HUDEP-2 (cell line): ENCODE measurements around the gene ERMAP.
A peak's percentile ranks its signal among the peaks of the same experiment; 100 is the strongest.
"Not testable (repeated sequence)": the region's sequence is repeated elsewhere in the genome, so short reads cannot be mapped to it uniquely, and the experiment has no call there.

Source experiments
- DNase-seq, 76 experiments: peaks; one replicate each; lab custom pipeline; 2025; ENCODE audit not compliant: unreplicated experiment in 76 of 76; lab: John Stamatoyannopoulos, UW

Gene ERMAP

DNA sequence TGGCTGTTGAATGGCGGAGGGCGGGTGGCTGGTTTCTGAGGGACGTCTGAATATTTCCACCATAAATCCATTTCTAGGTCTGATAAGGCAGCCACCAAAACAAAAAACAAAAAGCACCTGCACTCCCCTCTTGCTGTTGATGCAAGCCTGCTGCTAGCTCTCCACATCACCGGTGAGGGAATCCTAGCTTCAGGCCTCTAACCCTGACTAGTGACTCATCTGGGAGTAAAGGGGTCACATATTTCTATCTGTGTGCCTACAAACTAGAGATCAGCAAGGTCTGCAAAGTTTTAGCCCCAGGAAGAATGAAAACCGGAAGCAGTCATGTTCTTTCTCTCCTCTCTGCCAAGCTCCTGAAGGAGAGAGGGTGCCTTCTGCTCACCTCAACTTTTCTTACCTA, 10.3 kb upstream of the ERMAP start:
- no peak for DNase-seq

- DNase-seq: no peak
These were observed 9.8 kb upstream of the ERMAP start for GRCh38 chr1:42807056-42807668.

GRCh38 chr1:42814815-42815214, 2.1 kb upstream of the ERMAP start:
- DNase-seq: not testable (repeated sequence)

DNA sequence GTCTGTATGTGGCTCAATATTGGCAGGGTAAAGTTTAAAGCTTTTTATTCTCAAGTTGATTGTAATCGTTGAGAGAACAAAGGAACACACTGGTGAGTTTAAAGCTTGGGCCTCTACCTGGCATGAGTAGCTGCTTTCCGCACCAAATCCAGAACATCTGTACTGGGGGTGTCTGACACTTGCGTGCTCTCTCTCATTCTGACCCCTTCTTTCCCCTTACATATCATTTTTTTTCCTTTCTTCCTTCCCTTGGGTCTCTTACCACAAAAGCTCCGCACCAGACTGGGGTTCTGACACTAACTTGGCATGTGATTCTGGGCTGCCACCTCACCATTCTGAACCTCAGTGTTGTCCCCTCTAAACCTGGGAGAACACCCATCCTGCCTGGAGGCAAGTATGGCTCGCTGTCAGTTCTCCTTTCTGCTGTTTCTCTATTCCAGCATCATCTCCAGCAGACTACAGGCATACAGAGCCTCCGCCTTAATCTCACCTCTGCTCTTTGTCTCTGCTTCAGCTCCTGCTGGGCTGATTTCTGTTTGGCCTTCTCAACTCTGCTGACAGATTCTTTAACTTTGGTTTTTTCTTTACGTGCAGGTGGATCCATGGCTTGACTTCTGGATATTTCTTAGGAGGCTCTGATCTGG, 859 bp upstream of the ERMAP start:
- DNase-seq: peak in 2 of 76 experiments; percentile 11 to 26

GRCh38 chr1:42817440-42817767, 482 bp downstream of the ERMAP start:
- no peak for DNase-seq

DNA sequence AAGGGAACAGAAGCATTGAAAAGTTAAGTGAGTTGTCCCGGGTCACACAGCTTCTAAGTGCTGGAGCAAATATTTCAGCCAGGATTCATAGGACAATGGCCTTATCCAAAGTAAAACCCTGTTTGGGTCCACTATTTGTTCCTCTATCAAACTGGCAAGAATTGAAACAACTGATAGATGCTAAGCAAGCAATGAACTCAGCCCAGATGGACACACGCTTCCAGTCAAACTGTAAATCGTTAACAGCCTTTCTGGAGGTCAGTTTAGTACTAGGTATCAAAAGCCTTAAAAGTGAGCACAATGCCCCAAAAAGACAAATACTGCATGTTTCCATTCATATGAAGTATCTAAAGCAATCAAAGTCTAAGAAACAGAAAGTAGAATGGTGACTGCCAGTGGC, 1.1 kb downstream of the ERMAP start:
- DNase-seq: no peak

- no peak for DNase-seq
These were observed 3.9 kb downstream of the ERMAP start for GRCh38 chr1:42820813-42821212.

DNA sequence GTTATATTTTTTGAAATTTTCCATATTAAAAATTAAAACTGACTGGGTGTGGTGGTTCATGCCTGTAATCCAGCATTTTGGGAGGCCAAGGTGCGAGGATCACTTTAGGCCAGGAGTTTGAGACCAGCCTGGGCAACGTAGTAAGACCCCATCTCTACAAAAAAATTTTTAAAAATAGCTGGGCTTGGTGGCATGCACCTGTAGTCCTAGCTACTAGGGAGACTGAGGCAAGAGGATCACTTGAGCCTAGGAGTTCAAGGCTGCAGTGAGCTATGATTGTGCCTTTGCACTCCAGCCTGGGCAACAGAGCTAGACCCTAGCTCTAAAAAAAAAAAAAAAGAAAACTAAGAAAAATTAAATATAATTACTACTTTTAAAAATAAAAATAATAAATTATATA, 4.8 kb downstream of the ERMAP start:
- no peak for DNase-seq

GRCh38 chr1:42822800-42823392, 6.0 kb downstream of the ERMAP start:
- DNase-seq: peak in 11 of 76 experiments; percentile 8 to 53 (median 18)

DNA sequence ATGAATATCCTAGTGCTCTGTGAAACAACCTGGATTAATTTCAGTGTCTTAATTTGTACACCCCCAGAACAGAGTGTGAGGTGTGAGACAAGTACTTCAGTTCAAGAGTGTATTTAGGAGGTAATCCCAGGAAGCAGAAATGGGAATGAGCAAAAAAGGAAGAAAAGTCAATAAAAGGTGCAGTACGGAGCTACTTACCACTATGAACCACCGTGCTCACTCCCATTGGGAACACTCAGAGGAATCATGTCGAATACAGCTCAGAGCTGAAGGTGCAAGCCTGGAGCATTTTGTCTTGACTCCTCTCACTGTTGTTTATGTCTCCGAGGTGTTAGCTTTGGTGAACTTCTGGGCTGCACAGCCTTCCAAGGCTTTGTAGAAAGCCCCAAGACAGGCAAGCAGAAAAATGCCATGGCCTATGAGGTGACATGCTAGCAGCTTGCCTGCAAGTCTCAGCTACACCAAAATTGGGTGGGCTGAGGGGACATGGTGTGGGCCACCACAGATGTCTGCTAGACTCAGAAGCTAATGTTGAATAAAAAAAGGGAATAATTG, 7.6 kb downstream of the ERMAP start:
- DNase-seq: peak in 31 of 76 experiments; percentile 12 to 64 (median 44)

- peak in 75 of 76 experiments; percentile 24 to 98 (median 76) for DNase-seq
These were observed 8.3 kb downstream of the ERMAP start for GRCh38 chr1:42825036-42825851.

DNA sequence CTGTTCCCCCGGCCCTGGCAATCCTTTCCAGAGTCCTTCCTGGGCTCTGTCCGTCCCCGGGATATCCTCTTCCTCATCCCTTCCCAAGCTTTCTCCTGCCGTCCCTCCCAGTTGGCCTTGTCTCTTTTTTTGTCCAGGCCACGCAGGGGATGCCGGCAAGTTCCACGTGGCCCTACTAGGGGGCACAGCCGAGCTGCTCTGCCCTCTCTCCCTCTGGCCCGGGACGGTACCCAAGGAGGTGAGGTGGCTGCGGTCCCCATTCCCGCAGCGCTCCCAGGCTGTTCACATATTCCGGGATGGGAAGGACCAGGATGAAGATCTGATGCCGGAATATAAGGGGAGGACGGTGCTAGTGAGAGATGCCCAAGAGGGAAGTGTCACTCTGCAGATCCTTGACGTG, 13.7 kb downstream of the ERMAP start:
- DNase-seq: no peak

- DNase-seq: no peak
These were observed 14.4 kb downstream of the ERMAP start for GRCh38 chr1:42831273-42831672.

DNA sequence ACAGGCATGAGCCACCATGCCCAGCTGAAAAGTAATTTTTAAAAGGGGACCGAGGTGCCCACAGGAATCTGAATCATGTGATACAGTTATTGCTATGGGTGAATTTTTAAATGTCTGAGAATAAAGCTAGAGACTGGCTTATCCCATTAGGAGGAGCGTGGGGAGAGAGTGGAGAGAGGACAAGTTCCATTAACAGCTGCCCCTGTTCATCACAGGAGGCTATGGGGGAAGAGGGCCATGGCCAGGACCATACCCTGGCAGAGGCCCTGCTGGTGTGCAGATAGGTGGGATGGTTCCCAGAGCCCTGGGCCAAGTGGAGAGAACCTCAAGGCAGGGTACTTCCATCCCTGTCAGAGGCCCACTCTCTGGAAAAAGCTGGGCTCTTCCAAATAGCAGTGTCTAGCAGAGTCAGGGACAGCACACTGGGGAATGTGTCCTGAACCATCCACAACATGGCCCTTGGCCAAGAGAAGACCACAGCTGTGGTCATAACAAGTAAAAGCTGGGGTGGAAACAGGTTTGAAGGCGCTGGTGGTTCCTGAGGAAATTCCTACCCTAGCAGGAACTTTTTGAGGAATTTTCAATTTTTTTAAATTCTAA, 15.8 kb downstream of the ERMAP start:
- DNase-seq: no peak

GRCh38 chr1:42833981-42834380, 17.1 kb downstream of the ERMAP start:
- DNase-seq: no peak

- DNase-seq: no peak
These were observed 17.9 kb downstream of the ERMAP start for GRCh38 chr1:42834803-42835202.

- DNase-seq: no peak
These were observed 18.5 kb downstream of the ERMAP start for GRCh38 chr1:42835422-42835821.

GRCh38 chr1:42837709-42838108, 20.8 kb downstream of the ERMAP start:
- no peak for DNase-seq

GRCh38 chr1:42838482-42839190, 21.7 kb downstream of the ERMAP start:
- DNase-seq: no peak

DNA sequence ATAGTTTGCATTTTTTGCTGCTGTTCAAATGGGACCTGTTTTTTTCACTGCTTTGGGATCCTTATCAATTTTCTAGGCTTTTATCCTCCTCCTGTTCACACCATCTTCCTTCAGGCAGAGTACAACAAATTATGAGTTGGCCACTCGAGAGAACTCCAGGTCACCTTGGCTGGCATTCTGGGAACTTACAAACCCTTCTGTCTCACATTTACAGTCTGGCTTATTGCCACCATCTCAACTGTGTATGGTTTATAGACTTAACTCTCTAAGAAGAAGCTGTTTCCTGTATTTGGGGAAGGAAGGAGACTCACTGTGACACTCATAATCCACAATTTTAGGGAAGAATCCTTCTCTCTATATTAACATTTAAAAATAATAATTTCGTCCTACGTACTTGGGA, 24.1 kb downstream of the ERMAP start:
- no peak for DNase-seq
